ENCODE data around the gene VGLL2. TPM values are rescaled to one million over a fixed set of nuclear protein-coding genes. Genes with fewer than 3 reads are reported as not detected.

The VGLL2 gene
- polyA plus RNA-seq, 1 of the 3 experiments (the other 2 are of a cell fraction): 0.02 TPM

DNA sequence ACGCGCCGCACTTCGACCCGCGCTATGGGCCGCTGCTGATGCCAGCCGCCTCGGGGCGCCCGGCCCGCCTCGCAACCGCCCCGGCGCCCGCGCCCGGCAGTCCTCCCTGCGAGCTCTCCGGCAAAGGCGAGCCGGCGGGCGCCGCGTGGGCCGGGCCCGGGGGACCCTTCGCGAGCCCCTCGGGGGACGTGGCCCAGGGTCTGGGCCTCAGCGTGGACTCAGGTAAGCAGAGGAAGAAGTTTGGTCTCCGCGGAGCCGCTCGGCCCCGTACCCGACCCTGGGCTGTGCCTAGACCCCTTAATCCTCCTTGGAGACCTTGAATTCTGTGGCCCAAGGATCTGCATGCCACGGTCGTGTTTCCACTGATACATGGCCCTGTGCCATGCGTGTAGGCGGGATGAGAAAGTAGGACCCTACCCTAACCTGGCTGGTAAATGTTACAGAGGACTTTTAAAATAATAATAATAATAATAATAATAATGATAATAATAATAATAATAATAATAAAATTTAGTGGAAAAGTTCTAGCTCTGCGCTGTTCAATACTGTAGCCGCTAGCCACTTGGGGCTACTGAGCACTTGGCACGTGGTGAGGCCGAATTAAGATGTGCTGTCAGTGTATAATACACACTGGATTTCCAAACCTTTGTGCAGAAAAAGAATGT, 5.6 kb downstream of the VGLL2 start:
- TF ChIP-seq ELF1 (IDR thresholded peaks at IDR 0.05): no peak
- TF ChIP-seq GATA2 (CRISPR knock-in tag; IDR thresholded peaks at IDR 0.05): no peak
- TF ChIP-seq, protein P1, sequence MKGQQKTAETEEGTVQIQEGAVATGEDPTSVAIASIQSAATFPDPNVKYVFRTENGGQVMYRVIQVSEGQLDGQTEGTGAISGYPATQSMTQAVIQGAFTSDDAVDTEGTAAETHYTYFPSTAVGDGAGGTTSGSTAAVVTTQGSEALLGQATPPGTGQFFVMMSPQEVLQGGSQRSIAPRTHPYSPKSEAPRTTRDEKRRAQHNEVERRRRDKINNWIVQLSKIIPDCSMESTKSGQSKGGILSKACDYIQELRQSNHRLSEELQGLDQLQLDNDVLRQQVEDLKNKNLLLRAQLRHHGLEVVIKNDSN (IDR thresholded peaks at IDR 0.05; ENCODE audit: borderline replicate concordance, low read depth): no peak
- TF ChIP-seq RCOR1 (IDR thresholded peaks at IDR 0.05; ENCODE audit: low read length): no peak
- TF ChIP-seq RXRA (IDR thresholded peaks at IDR 0.05; ENCODE audit: borderline replicate concordance, low read depth): no peak
- TF ChIP-seq RFX5 (IDR thresholded peaks at IDR 0.05; ENCODE audit: low read length): no peak
- no peak for TF ChIP-seq YY1 (IDR thresholded peaks at IDR 0.05; ENCODE audit: low read depth)
- no peak for TF ChIP-seq FOXM1 (IDR thresholded peaks at IDR 0.05; ENCODE audit: low read depth)
- no peak overlapping the region for H3K4me2 ChIP-seq
- ChIA-PET POLR2A (no interaction called here), CTCF (no interaction called here)
- no peak overlapping the region for H2AFZ ChIP-seq (ENCODE audit: low read depth)
- peaks cover 80% of the 10 kb centered on the region for H3K27me3 ChIP-seq (ENCODE audit: insufficient read depth)
- H3K4me1 ChIP-seq (ENCODE audit: control insufficient read depth in 1 of 2, insufficient read depth in 2 of 2, low read depth in 1 of 2, low read length in 1 of 2): no peaks in the 10 kb centered on the region
- no peaks in the 10 kb centered on the region for H3F3A ChIP-seq (replicated peaks; ENCODE audit: insufficient read depth)
- no peaks in the 10 kb centered on the region for H3K79me2 ChIP-seq (ENCODE audit: insufficient read depth)
- H4K20me1 ChIP-seq (ENCODE audit: insufficient read depth): no peaks in the 10 kb centered on the region
- no peak for DNase-seq
- no peaks in the 10 kb centered on the region for H3K9me2 ChIP-seq
- no peak overlapping the region; a peak in 1 of 4 replicates for H3K4me3 ChIP-seq (ENCODE audit: low read depth in 2 of 2, low read length in 1 of 2)
- H3K9ac ChIP-seq: no peak overlapping the region
- WGBS (ENCODE audit: low lambda C conversion rate): 2% methylated on average over 8 of the region's 48 CpGs
- H3K9me3 ChIP-seq: no peaks in the 10 kb centered on the region
- no peak overlapping the region for H3K27ac ChIP-seq (ENCODE audit: low read depth in 2 of 2, low read length in 1 of 2)
- H3K36me3 ChIP-seq (replicated peaks in 1 of 2; ENCODE audit: control insufficient read depth in 1 of 2, insufficient read depth in 2 of 2, low read length in 1 of 2): no peaks in the 10 kb centered on the region

DNA sequence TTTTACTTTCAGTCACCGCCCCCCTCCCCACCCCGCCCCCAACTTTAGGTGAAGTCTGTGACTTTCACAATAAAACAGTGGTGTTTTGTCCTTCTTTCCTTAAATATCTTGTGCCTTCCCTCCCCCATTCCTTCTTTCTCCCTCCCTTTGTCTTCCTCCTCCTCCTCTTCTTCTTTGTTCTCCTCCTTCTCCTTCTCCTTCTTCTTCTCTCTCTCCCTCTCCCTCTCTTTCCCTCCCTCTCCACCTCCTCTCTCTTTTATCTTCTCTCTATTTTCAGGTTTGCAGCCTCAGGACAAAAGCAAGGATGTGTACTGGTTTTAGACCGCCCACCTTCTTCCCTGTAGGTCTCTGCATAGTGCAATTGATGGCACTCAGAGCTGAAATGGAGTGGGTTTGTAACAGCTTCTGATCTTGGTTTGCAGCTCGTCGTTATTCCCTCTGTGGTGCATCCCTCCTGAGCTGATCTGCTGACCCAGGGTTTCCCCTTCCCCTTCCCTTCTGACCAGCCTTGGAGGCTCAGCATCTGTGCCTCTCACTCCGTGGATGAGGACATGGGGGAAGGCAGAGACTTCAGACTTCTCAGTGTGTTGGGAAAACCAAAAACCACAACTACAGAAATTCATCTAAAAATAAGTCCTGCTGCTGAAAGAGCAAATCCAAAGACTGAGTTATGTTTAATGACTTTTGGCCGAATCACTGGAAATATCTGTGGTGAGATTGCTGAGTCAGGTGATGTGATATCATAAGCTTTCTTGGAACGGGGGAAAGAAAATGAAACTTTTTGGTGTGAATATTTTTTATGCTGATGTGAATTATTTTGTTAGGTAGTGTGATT, 6.9 kb downstream of the VGLL2 start:
- Histone ChIP-seq H3K4me3 (ENCODE audit: low read depth in 2 of 2, low read length in 1 of 2) (no peak overlapping the region), H3K9ac (no peak overlapping the region), H3K79me2 (ENCODE audit: insufficient read depth) (no peaks in the 10 kb centered on the region), H4K20me1 (ENCODE audit: insufficient read depth) (no peaks in the 10 kb centered on the region), H3K27me3 (ENCODE audit: insufficient read depth) (peaks cover 74% of the 10 kb centered on the region), H2AFZ (ENCODE audit: low read depth) (no peak overlapping the region), H3K4me1 (ENCODE audit: control insufficient read depth in 1 of 2, insufficient read depth in 2 of 2, low read depth in 1 of 2, low read length in 1 of 2) (no peaks in the 10 kb centered on the region), H3K36me3 (replicated peaks in 1 of 2; ENCODE audit: control insufficient read depth in 1 of 2, insufficient read depth in 2 of 2, low read length in 1 of 2) (no peaks in the 10 kb centered on the region), H3K4me2 (no peak overlapping the region), H3K9me3 (no peaks in the 10 kb centered on the region), H3K27ac (ENCODE audit: low read depth in 2 of 2, low read length in 1 of 2) (no peak overlapping the region), H3K9me2 (no peaks in the 10 kb centered on the region), H3F3A (replicated peaks; ENCODE audit: insufficient read depth) (no peaks in the 10 kb centered on the region)
- 2% methylated on average over 8 of the region's 8 CpGs for WGBS (ENCODE audit: low lambda C conversion rate)
- no peak for DNase-seq
- POLR2A ChIA-PET: interaction anchor here (0.6 kb wide), 1 partner anchor 349 kb away, joined by 3 read pairs; no protein-coding TSS in a partner anchor
- CTCF ChIA-PET: no interaction called here
- TF ChIP-seq EZH2phosphoT487 (IDR thresholded peaks at IDR 0.05; ENCODE audit: borderline replicate concordance, low read depth): no peak
- no peak for TF ChIP-seq CHD2 (IDR thresholded peaks at IDR 0.05; ENCODE audit: low read length, partially characterized antibody)
- TF ChIP-seq TAF1 (IDR thresholded peaks at IDR 0.05; ENCODE audit: borderline replicate concordance, low read depth, low read length): no peak
- TF ChIP-seq EP300 (IDR thresholded peaks at IDR 0.05; ENCODE audit: borderline replicate concordance in 1 of 2, low read depth in 1 of 2, low read length in 1 of 2): no peak
- TF ChIP-seq, protein P2, sequence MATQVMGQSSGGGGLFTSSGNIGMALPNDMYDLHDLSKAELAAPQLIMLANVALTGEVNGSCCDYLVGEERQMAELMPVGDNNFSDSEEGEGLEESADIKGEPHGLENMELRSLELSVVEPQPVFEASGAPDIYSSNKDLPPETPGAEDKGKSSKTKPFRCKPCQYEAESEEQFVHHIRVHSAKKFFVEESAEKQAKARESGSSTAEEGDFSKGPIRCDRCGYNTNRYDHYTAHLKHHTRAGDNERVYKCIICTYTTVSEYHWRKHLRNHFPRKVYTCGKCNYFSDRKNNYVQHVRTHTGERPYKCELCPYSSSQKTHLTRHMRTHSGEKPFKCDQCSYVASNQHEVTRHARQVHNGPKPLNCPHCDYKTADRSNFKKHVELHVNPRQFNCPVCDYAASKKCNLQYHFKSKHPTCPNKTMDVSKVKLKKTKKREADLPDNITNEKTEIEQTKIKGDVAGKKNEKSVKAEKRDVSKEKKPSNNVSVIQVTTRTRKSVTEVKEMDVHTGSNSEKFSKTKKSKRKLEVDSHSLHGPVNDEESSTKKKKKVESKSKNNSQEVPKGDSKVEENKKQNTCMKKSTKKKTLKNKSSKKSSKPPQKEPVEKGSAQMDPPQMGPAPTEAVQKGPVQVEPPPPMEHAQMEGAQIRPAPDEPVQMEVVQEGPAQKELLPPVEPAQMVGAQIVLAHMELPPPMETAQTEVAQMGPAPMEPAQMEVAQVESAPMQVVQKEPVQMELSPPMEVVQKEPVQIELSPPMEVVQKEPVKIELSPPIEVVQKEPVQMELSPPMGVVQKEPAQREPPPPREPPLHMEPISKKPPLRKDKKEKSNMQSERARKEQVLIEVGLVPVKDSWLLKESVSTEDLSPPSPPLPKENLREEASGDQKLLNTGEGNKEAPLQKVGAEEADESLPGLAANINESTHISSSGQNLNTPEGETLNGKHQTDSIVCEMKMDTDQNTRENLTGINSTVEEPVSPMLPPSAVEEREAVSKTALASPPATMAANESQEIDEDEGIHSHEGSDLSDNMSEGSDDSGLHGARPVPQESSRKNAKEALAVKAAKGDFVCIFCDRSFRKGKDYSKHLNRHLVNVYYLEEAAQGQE (IDR thresholded peaks at IDR 0.05; ENCODE audit: low read depth, low read length): no peak
- no peak for TF ChIP-seq TEAD4 (IDR thresholded peaks at IDR 0.05; ENCODE audit: borderline replicate concordance, insufficient read depth)
- TF ChIP-seq NFIC (IDR thresholded peaks at IDR 0.05; ENCODE audit: borderline replicate concordance): no peak
- TF ChIP-seq IRF3 (IDR thresholded peaks at IDR 0.05; ENCODE audit: low read depth, low read length): no peak
- TF ChIP-seq MEF2A (IDR thresholded peaks at IDR 0.05; ENCODE audit: borderline replicate concordance, low read depth): no peak
- no peak for TF ChIP-seq RCOR1 (IDR thresholded peaks at IDR 0.05; ENCODE audit: low read length)
- no peak for TF ChIP-seq SIN3A (IDR thresholded peaks at IDR 0.05; ENCODE audit: borderline replicate concordance, low read depth, low read length)
- no peak for TF ChIP-seq JUND (IDR thresholded peaks at IDR 0.05)
- TF ChIP-seq SMC3 (IDR thresholded peaks at IDR 0.05; ENCODE audit: low read depth, low read length): no peak
